Tibial nerve (tissue), 4 donors: ENCODE measurements around the gene RYR1. TPM values are rescaled to one million over a fixed set of nuclear protein-coding genes. Genes with fewer than 3 reads are reported as not detected.
"Not testable (repeated sequence)": the region's sequence is repeated elsewhere in the genome, so short reads cannot be mapped to it uniquely, and the experiment has no call there.

Experiments
- DNase-seq, 2 donors: peaks; one replicate each; pipeline ENCODE4 v3.0.0-alpha.2; 2019; ENCODE audit warnings: low spot score in 2 of 2
- H3K27ac ChIP-seq, 4 donors: fragments of 200-600 bp; sonication (generic) in 3 of 4; one replicate each; pipeline ENCODE4 v1.5.1; 2017 to 2019; ENCODE audit warnings: mild to moderate bottlenecking in 1 of 4
- H3K27me3 ChIP-seq, 2 donors: fragments of 200-600 bp; sonication (generic) in 1 of 2; one replicate each; pipeline versions ENCODE4 v1.5.1 to v1.6.0; 2017 to 2019
- H3K36me3 ChIP-seq, 3 donors: fragments of 200-600 bp; sonication (generic); one replicate each; pipeline ENCODE4 v1.5.1; 2018 to 2019
- H3K4me1 ChIP-seq, 4 donors: fragments of 200-600 bp; sonication (generic) in 3 of 4; one replicate each; pipeline ENCODE4 v1.5.1; 2017 to 2019
- H3K4me3 ChIP-seq, 4 donors: fragments of 200-600 bp; sonication (generic) in 3 of 4; one replicate each; pipeline ENCODE4 v1.5.1; 2017 to 2019; ENCODE audit warnings: mild to moderate bottlenecking in 1 of 4, moderate library complexity in 1 of 4
- H3K9me3 ChIP-seq, 4 donors: fragments of 200-600 bp; sonication (generic) in 3 of 4; one replicate each; pipeline ENCODE4 v1.5.1; 2017 to 2019
- EP300 ChIP-seq, 2 donors: sonication (generic); formaldehyde crosslinking; IDR thresholded peaks; one replicate each; pipeline ENCODE4 v1.6.1; 2017; ENCODE audit warnings: antibody characterized with exemption in 2 of 2, mild to moderate bottlenecking in 1 of 2
- POLR2A ChIP-seq, 2 donors: fragments of 450-650 bp; IDR thresholded peaks; one replicate each; pipeline ENCODE4 v1.6.1; 2017; ENCODE audit warnings: antibody characterized with exemption in 2 of 2, mild to moderate bottlenecking in 2 of 2, moderate library complexity in 2 of 2
- WGBS, 2 donors: methylation state at CpG; one replicate each; pipeline ENCODE4 v1.1.5; 2018; 5-methylcytosine and 5-hydroxymethylcytosine counted together
- total RNA-seq, 4 donors: library from RNA; depleted of rRNA; stranded (reverse); fragments of >200 nt; gene quantifications; one replicate each; pipeline ENCODE4 v1.1.0, GENCODE V29; 2016
- TF ChIP-seq, protein P1 (sequence below), 5 experiments: fragments of 200-600 bp in 3 of 5; fragments of 450-650 bp in 2 of 5; sonication (generic) in 3 of 5; IDR thresholded peaks; one replicate each; pipeline ENCODE4 v1.5.1; 2016 to 2019; ENCODE audit warnings: antibody characterized with exemption in 5 of 5, mild to moderate bottlenecking in 3 of 5, moderate library complexity in 2 of 5

Gene RYR1
- total RNA-seq, 4 donors from 2014 or later = 5.7 to 18.1 (median 12.0) TPM

DNA sequence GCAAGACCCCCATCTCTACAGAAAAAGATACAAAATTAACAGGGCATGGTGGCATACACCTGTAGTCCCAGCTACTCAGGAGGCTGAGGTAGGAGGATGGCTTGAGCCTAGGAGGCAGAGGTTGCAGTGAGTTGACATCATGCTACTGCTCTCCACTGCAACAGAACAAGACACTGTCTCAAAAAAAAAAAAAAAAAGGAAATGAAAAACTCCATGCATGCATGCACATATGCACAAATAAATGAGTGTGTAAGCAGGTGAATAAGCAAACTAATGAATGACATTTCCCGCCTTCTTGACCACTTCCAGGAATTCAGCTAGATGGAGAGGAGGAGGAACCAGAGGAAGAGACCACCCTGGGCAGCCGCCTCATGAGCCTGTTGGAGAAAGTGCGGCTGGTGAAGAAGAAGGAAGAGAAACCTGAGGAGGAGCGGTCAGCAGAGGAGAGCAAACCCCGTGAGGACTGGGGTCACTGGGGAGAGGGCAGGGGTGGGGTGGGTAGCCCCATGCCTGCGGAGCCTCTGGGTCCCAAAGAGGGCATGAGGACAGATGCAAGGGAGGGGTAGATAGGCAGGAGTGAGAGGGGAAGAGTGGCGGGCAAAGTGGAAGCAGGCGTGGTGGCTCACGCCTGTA, 58.8 kb downstream of the RYR1 start:
- Histone ChIP-seq H3K36me3 (no peaks in the 10 kb centered on the region), H3K27me3 (no peaks in the 10 kb centered on the region), H3K4me1 (no peaks in the 10 kb centered on the region), H3K9me3 (peaks cover 0 to 30% (median 0%) of the 10 kb centered on the region in 4 donors), H3K4me3 (no peak overlapping the region), H3K27ac (no peak overlapping the region)
- no peak for DNase-seq
- TF ChIP-seq EP300 (IDR thresholded peaks at IDR 0.05) = no peak
- TF ChIP-seq POLR2A (IDR thresholded peaks at IDR 0.05) = no peak
- TF ChIP-seq, protein P1, sequence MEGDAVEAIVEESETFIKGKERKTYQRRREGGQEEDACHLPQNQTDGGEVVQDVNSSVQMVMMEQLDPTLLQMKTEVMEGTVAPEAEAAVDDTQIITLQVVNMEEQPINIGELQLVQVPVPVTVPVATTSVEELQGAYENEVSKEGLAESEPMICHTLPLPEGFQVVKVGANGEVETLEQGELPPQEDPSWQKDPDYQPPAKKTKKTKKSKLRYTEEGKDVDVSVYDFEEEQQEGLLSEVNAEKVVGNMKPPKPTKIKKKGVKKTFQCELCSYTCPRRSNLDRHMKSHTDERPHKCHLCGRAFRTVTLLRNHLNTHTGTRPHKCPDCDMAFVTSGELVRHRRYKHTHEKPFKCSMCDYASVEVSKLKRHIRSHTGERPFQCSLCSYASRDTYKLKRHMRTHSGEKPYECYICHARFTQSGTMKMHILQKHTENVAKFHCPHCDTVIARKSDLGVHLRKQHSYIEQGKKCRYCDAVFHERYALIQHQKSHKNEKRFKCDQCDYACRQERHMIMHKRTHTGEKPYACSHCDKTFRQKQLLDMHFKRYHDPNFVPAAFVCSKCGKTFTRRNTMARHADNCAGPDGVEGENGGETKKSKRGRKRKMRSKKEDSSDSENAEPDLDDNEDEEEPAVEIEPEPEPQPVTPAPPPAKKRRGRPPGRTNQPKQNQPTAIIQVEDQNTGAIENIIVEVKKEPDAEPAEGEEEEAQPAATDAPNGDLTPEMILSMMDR (IDR thresholded peaks at IDR 0.05) = no peak
- WGBS, 2 donors = 73 to 86% methylated on average over 9 of the region's 9 CpGs

DNA sequence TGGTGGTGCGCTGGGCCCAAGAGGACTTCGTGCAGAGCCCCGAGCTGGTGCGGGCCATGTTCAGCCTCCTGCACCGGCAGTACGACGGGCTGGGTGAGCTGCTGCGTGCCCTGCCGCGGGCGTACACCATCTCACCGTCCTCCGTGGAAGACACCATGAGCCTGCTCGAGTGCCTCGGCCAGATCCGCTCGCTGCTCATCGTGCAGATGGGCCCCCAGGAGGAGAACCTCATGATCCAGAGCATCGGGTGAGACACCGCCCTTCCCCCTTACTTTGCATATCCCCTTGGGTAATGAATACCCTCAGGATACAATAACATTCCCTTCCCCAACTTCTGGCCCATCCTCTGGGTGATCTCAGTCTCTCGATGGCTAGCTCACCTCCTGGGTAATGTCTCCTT, 60.9 kb downstream of the RYR1 start:
- Histone ChIP-seq H3K36me3 (no peaks in the 10 kb centered on the region), H3K27me3 (no peaks in the 10 kb centered on the region), H3K4me3 (no peak overlapping the region), H3K4me1 (no peaks in the 10 kb centered on the region), H3K9me3 (peaks cover 0 to 30% (median 0%) of the 10 kb centered on the region in 4 donors), H3K27ac (no peak overlapping the region)
- no peak for DNase-seq
- TF ChIP-seq, protein P1 (IDR thresholded peaks at IDR 0.05) = no peak
- no peak for TF ChIP-seq POLR2A (IDR thresholded peaks at IDR 0.05)
- no peak for TF ChIP-seq EP300 (IDR thresholded peaks at IDR 0.05)
- 85 to 87% methylated on average over 18 to 21 of the region's 21 CpGs for WGBS, 2 donors

DNA sequence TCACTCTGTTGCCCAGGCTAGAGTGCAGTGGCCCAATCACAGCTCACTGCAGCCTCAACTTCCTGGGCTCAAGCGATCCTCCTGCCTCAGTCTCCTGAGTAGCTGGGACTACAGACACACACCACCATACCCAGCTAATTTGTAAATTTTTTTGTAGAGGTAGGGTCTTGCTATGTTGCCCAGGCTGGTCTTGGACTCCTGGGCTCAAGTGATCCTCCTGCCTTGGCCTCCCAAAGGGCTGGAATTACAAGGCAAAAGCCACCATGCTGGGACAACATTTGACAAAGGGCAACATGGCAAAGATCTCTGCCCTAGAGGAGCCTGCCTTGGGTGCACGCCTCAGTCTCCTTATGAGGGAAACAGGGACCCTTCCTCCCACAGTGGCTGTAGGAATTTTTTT, 61.9 kb downstream of the RYR1 start:
- 94 to 95% methylated on average over 2 of the region's 2 CpGs for WGBS, 2 donors
- H3K36me3 ChIP-seq, H3K4me1 ChIP-seq, H3K27ac ChIP-seq, H3K4me3 ChIP-seq, H3K27me3 ChIP-seq, DNase-seq: not testable (repeated sequence)
- H3K9me3 ChIP-seq = peaks cover 0 to 23% (median 0%) of the 10 kb centered on the region in 4 donors

DNA sequence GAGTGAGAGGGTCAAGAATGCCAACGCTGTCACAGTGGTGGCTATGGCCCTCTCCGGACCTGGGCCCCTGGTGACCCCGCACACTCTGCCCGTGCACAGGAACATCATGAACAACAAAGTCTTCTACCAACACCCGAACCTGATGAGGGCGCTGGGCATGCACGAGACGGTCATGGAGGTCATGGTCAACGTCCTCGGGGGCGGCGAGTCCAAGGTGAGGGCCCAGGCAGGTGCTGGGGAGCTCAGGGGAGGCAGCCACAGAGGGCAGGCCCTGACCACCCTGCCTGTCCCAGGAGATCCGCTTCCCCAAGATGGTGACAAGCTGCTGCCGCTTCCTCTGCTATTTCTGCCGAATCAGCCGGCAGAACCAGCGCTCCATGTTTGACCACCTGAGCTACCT, 62.6 kb downstream of the RYR1 start:
- Histone ChIP-seq H3K4me3 (no peak overlapping the region), H3K9me3 (peaks cover 0 to 16% (median 0%) of the 10 kb centered on the region in 4 donors), H3K27ac (no peak overlapping the region), H3K27me3 (no peaks in the 10 kb centered on the region), H3K4me1 (no peaks in the 10 kb centered on the region), H3K36me3 (no peaks in the 10 kb centered on the region)
- DNase-seq = no peak
- WGBS, 2 donors = 87 to 88% methylated on average over 15 to 16 of the region's 17 CpGs
- TF ChIP-seq, protein P1 (IDR thresholded peaks at IDR 0.05) = no peak
- TF ChIP-seq POLR2A (IDR thresholded peaks at IDR 0.05) (no peak), EP300 (IDR thresholded peaks at IDR 0.05) (no peak)

DNA sequence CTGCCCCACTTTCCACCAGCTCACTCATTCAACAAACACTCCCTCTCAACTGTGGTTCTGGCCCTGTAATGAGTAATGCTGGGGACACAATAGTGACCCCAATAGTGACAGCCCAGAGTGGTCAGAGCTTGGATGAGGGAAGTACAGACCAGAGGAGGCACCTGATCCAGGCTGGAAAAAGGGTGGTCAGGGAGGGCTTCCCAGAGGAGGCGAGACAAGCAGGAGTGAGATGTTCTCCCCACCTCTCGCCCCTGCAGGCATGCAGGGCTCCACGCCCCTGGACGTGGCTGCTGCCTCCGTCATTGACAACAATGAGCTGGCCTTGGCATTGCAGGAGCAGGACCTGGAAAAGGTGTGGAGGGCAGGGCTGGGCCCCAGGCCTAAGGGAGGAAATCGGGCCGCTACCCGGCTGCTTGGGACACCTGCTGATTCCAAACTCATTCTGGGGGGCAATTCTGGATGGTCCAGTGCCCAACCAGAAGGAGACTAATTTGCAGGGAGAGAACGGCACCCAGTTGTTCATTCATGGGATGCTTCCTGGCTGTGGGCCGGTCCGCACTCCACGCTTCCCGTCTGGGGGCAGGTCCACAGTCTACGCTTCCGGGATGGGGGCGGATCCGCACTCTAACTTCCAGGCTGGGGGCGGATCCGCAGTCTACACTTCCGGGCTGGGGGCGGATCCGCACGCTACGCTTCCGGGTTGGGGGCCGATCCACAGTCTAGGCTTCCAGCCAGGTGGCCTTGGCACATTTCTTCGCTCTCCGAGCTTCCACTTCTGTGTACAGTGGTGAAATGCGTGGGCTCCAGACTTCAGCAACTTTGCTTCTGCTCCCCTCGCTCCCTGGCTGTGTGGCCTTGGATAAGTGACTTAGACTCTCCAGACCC, 63.4 kb downstream of the RYR1 start:
- Histone ChIP-seq H3K9me3 (peaks cover 0 to 9% (median 0%) of the 10 kb centered on the region in 4 donors), H3K4me3 (no peak overlapping the region), H3K4me1 (no peaks in the 10 kb centered on the region), H3K27ac (no peak overlapping the region), H3K36me3 (no peaks in the 10 kb centered on the region), H3K27me3 (no peaks in the 10 kb centered on the region)
- TF ChIP-seq, protein P1 (IDR thresholded peaks at IDR 0.05) = no peak
- no peak for TF ChIP-seq EP300 (IDR thresholded peaks at IDR 0.05)
- no peak for TF ChIP-seq POLR2A (IDR thresholded peaks at IDR 0.05)
- DNase-seq = no peak
- 71 to 73% methylated on average over 19 to 30 of the region's 30 CpGs for WGBS, 2 donors
